ENCODE results near the gene COG1. TPM values are rescaled to one million over a fixed set of nuclear protein-coding genes. Genes with fewer than 3 reads are reported as not detected.

The COG1 gene
- total and polyA plus RNA-seq, 2 of the 8 experiments (the other 6 are each of a cell fraction or from before 2014, with no cell fraction given), result 11.0 to 19.5 TPM

DNA sequence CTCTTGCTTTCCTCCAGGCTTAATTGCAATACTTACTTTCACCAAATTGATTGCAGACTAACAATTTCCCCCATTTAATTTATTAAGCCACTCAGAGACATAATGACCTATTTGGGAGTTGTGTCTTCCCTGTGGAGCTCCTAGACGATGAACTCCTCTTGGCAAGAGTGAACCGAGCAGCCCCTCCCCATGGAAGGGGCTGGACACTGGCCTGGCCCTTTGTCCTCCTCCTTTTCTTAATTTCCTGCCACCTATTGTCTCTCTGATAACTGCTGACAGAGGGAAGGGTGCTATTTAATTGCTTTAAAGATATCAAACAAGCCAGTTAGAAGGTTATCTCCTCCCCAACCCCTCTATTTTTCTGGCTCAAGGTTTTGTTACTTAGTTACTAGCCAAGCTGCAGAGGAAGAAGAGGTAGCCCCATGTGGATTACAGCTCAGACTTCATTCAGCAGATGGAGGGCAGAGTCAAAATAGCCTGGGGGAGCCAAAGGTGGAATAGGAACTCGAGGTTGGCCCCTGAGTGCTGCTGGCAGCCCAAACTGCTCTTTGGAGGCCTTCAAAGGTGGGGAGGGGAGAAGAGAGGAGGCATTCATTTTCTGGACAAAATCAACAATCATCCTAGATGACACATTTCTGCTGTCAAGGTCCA is 31.8 kb upstream of the COG1 start:
- H3K79me1 ChIP-seq (ENCODE audit: low read depth, low read length), result no peaks in the 10 kb centered on the region
- H3K4me2 ChIP-seq (ENCODE audit: insufficient read depth in 1 of 2, low read depth in 2 of 2, low read length in 2 of 2), result no peak overlapping the region
- no peak overlapping the region for H2BK15ac ChIP-seq (ENCODE audit: low read length)
- H3K14ac ChIP-seq (ENCODE audit: insufficient read length), result no peak overlapping the region
- H3K4ac ChIP-seq (replicated peaks; ENCODE audit: insufficient read length, low read depth, low read length), result no peak overlapping the region
- no peaks in the 10 kb centered on the region for H3K79me2 ChIP-seq (ENCODE audit: control insufficient read depth in 1 of 2, insufficient read depth in 2 of 2, low read length in 2 of 2)
- POLR2A ChIA-PET (ENCODE audit: partially characterized antibody), result interaction anchor here (0.9 kb wide), 1 partner anchor 17 kb away, joined by 3 read pairs; no protein-coding TSS in a partner anchor
- H3K4me1 ChIP-seq (replicated peaks in 1 of 4; ENCODE audit: control insufficient read depth in 3 of 4, insufficient read depth in 4 of 4, low read length in 3 of 4), result peaks cover 6 to 15% (median 10%) of the 10 kb centered on the region in 4 experiments
- no peak overlapping the region for H3K56ac ChIP-seq (replicated peaks; ENCODE audit: insufficient read length, low read depth, low read length)
- no peak overlapping the region for H2BK5ac ChIP-seq (ENCODE audit: low read depth, low read length)
- H3K9ac ChIP-seq (replicated peaks in 1 of 4; ENCODE audit: extremely low read depth in 1 of 4, low read depth in 3 of 4, low read length in 3 of 4), result no peak overlapping the region
- no peak overlapping the region for H4K8ac ChIP-seq (ENCODE audit: extremely low read depth, insufficient read depth, low read length)
- CTCF ChIA-PET (ENCODE audit: partially characterized antibody), result interaction anchor here (0.8 to 4.2 kb wide), 5 partner anchors 18 to 604 kb away, joined by 3 to 17 read pairs (median 3); no protein-coding TSS in a partner anchor
- peaks cover 0 to 3% of the 10 kb centered on the region in 2 experiments for H4K20me1 ChIP-seq (replicated peaks in 1 of 2; ENCODE audit: control insufficient read depth in 1 of 2, insufficient read depth in 2 of 2, low read length in 2 of 2)
- no peak overlapping the region for H2AK5ac ChIP-seq (ENCODE audit: low read depth, low read length)
- no peaks in the 10 kb centered on the region for H3K9me3 ChIP-seq (ENCODE audit: insufficient read depth in 2 of 2, low read depth in 1 of 2, low read length in 1 of 2)
- H4K5ac ChIP-seq (ENCODE audit: insufficient read length, low read depth, low read length), result no peak overlapping the region
- no peak overlapping the region for H3K27ac ChIP-seq (ENCODE audit: low read depth, low read length)
- H4K91ac ChIP-seq (replicated peaks; ENCODE audit: insufficient read length, low read length), result no peak overlapping the region
- H3K23me2 ChIP-seq (ENCODE audit: low read depth, low read length), result peaks cover 17% of the 10 kb centered on the region
- no peak for TF ChIP-seq SUZ12 (IDR thresholded peaks at IDR 0.05; ENCODE audit: low read length)
- TF ChIP-seq, protein P1, sequence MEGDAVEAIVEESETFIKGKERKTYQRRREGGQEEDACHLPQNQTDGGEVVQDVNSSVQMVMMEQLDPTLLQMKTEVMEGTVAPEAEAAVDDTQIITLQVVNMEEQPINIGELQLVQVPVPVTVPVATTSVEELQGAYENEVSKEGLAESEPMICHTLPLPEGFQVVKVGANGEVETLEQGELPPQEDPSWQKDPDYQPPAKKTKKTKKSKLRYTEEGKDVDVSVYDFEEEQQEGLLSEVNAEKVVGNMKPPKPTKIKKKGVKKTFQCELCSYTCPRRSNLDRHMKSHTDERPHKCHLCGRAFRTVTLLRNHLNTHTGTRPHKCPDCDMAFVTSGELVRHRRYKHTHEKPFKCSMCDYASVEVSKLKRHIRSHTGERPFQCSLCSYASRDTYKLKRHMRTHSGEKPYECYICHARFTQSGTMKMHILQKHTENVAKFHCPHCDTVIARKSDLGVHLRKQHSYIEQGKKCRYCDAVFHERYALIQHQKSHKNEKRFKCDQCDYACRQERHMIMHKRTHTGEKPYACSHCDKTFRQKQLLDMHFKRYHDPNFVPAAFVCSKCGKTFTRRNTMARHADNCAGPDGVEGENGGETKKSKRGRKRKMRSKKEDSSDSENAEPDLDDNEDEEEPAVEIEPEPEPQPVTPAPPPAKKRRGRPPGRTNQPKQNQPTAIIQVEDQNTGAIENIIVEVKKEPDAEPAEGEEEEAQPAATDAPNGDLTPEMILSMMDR (IDR thresholded peaks at IDR 0.05; ENCODE audit: control extremely low read depth in 1 of 3, insufficient read depth in 1 of 3, low read depth in 1 of 3, low read length in 3 of 3), result no peak
- TF ChIP-seq CHD1 (IDR thresholded peaks at IDR 0.05; ENCODE audit: low read depth, low read length), result no peak
- no peak for TF ChIP-seq EP300 (IDR thresholded peaks at IDR 0.05; ENCODE audit: borderline replicate concordance in 1 of 2, low read depth in 2 of 2, low read length in 2 of 2)
- TF ChIP-seq ZNF274 (IDR thresholded peaks at IDR 0.05; ENCODE audit: borderline replicate concordance, extremely low read depth, low read length), result no peak
- TF ChIP-seq, protein P2, sequence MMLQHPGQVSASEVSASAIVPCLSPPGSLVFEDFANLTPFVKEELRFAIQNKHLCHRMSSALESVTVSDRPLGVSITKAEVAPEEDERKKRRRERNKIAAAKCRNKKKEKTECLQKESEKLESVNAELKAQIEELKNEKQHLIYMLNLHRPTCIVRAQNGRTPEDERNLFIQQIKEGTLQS (IDR thresholded peaks at IDR 0.05; ENCODE audit: insufficient read depth, low read depth, low read length), result no peak
- TF ChIP-seq RXRA (IDR thresholded peaks at IDR 0.05; ENCODE audit: insufficient read depth, low read depth, low read length), result no peak
- no peak for TF ChIP-seq MAFK (IDR thresholded peaks at IDR 0.05; ENCODE audit: low read depth, low read length)
- no peak for TF ChIP-seq KDM1A (IDR thresholded peaks at IDR 0.05; ENCODE audit: borderline replicate concordance, low read length)
- DNase-seq (ENCODE audit: low read depth in 1 of 2, low spot score in 2 of 2), result no peak
- WGBS, 2 experiments (ENCODE audit: extremely low coverage in 1 of 2, insufficient coverage in 1 of 2, insufficient read length in 1 of 2, insufficient replicate concordance in 2 of 2, low coverage in 1 of 2, low lambda C conversion rate in 2 of 2, missing lambda C conversion rate in 1 of 2), result 55% methylated on average over 3 of the region's 3 CpGs; no CpG with 5 or more reads in 1 of the 2 experiments
- no peak overlapping the region for H3K4me3 ChIP-seq (ENCODE audit: extremely low read depth in 1 of 4, insufficient read depth in 2 of 4, low read depth in 3 of 4, low read length in 4 of 4)
- H3K36me3 ChIP-seq (ENCODE audit: control insufficient read depth in 2 of 4, insufficient read depth in 4 of 4, low read length in 3 of 4), result no peaks in the 10 kb centered on the region
- H2AFZ ChIP-seq (ENCODE audit: low read length), result no peak overlapping the region
- no peak for FAIRE-seq
- H2BK20ac ChIP-seq (ENCODE audit: low read length), result no peak overlapping the region
- H3K27me3 ChIP-seq (replicated peaks in 1 of 4; ENCODE audit: control insufficient read depth in 3 of 4, extremely low read depth in 1 of 4, insufficient read depth in 3 of 4, low read length in 3 of 4), result peaks cover 3 to 31% (median 29%) of the 10 kb centered on the region in 4 experiments
- H3K18ac ChIP-seq (ENCODE audit: extremely low read depth, low read length), result no peak overlapping the region
- no peak overlapping the region for H3K23ac ChIP-seq (ENCODE audit: insufficient read length)
- no peak overlapping the region for H2BK12ac ChIP-seq (ENCODE audit: low read depth, low read length)
- no peak overlapping the region for H2BK120ac ChIP-seq (replicated peaks; ENCODE audit: low read depth, low read length)
